Gastroesophageal sphincter (tissue), 4 donors: ENCODE results near the gene NAIF1. TPM values are rescaled to one million over a fixed set of nuclear protein-coding genes. Genes with fewer than 3 reads are reported as not detected.
"Not testable (repeated sequence)": the region's sequence is repeated elsewhere in the genome, so short reads cannot be mapped to it uniquely, and the experiment has no call there.

Source experiments
- ATAC-seq: fragments of 150-250 bp; one replicate; pipeline ENCODE4 v1.9.1; 2016; ENCODE audit warnings: mild to moderate bottlenecking, moderate library complexity
- H3K27ac ChIP-seq, 4 donors: fragments of 200-600 bp; sonication (generic) in 3 of 4; 1 replicate in 3 of 4; 2 replicates in 1 of 4; pipeline ENCODE4 v1.5.1; 2016 to 2019
- H3K27me3 ChIP-seq: fragments of 200-600 bp; sonication (generic); one replicate; pipeline ENCODE4 v1.5.1; 2019
- H3K36me3 ChIP-seq, 2 donors: fragments of 200-600 bp; sonication (generic); one replicate each; pipeline ENCODE4 v1.5.1; 2019; ENCODE audit warnings: control low read depth in 1 of 2
- H3K4me1 ChIP-seq, 3 donors: fragments of 200-600 bp; sonication (generic); 1 replicate in 2 of 3; 2 replicates in 1 of 3; pipeline ENCODE4 v1.5.1; 2016 to 2019; ENCODE audit warnings: control low read depth in 2 of 3
- H3K4me3 ChIP-seq, 2 donors: fragments of 200-600 bp; sonication (generic); one replicate each; pipeline ENCODE4 v1.5.1; 2019; ENCODE audit warnings: mild to moderate bottlenecking in 1 of 2, moderate library complexity in 1 of 2
- H3K9me3 ChIP-seq, 3 donors: fragments of 200-600 bp; sonication (generic); one replicate each; pipeline ENCODE4 v1.5.1; 2017 to 2019; ENCODE audit warnings: control low read depth in 2 of 3
- CTCF ChIP-seq, 4 experiments: fragments of 200-600 bp in 2 of 4; fragments of 450-650 bp in 2 of 4; sonication (generic) in 1 of 4; IDR thresholded peaks; one replicate each; pipeline ENCODE4 v1.5.1; 2017 to 2019; ENCODE audit warnings: antibody characterized with exemption in 4 of 4, mild to moderate bottlenecking in 2 of 4, moderate library complexity in 2 of 4
- EP300 ChIP-seq: sonication (generic); formaldehyde crosslinking; IDR thresholded peaks from one replicate; pipeline ENCODE4 v1.6.1; 2017; ENCODE audit warnings: antibody characterized with exemption, mild to moderate bottlenecking
- POLR2A ChIP-seq, 2 donors: fragments of 450-650 bp; IDR thresholded peaks; one replicate each; pipeline ENCODE4 v1.6.1; 2017; ENCODE audit warnings: antibody characterized with exemption in 2 of 2, mild to moderate bottlenecking in 2 of 2, moderate library complexity in 1 of 2
- POLR2AphosphoS5 ChIP-seq: sonication (generic); formaldehyde crosslinking; IDR thresholded peaks from one replicate; pipeline ENCODE4 v1.6.1; 2017; ENCODE audit warnings: antibody characterized with exemption
- WGBS, 2 donors: methylation state at CpG; one replicate each; pipeline ENCODE4 v1.1.5; 2018; ENCODE audit warnings: low coverage in 1 of 2; 5-methylcytosine and 5-hydroxymethylcytosine counted together
- total RNA-seq, 4 donors: library from RNA; depleted of rRNA; stranded (reverse); fragments of >200 nt; gene quantifications; one replicate each; pipeline ENCODE4 v1.1.0, GENCODE V29; 2016

NAIF1 gene
- total RNA-seq, 4 donors from 2014 or later = 5.3 to 11.4 (median 8.6) TPM

GRCh38 chr9:128114326-128115186, 47.4 kb upstream of the NAIF1 start:
- peaks cover 0 to 35% of the 10 kb centered on the region in 2 donors for H3K36me3 ChIP-seq
- no peaks in the 10 kb centered on the region for H3K9me3 ChIP-seq
- H3K4me1 ChIP-seq = peaks cover 0 to 15% (median 5%) of the 10 kb centered on the region in 3 donors
- no peak for TF ChIP-seq POLR2A (IDR thresholded peaks at IDR 0.05)
- TF ChIP-seq EP300 = no peak
- no peak for TF ChIP-seq POLR2AphosphoS5
- no peak for TF ChIP-seq CTCF (IDR thresholded peaks at IDR 0.05)
- H3K27me3 ChIP-seq = no peaks in the 10 kb centered on the region
- 34 to 80% methylated on average over 3 of the region's 29 CpGs for WGBS, 2 donors
- H3K4me3 ChIP-seq = no peak overlapping the region
- H3K27ac ChIP-seq = peak overlapping the region in 1 of 4 donors; percentile 24
- ATAC-seq = no peak

- Histone ChIP-seq H3K9me3 (no peaks in the 10 kb centered on the region), H3K27ac (no peak overlapping the region), H3K4me3 (no peak overlapping the region), H3K4me1 (peaks cover 0 to 23% (median 5%) of the 10 kb centered on the region in 3 donors), H3K36me3 (peaks cover 0 to 37% of the 10 kb centered on the region in 2 donors), H3K27me3 (no peaks in the 10 kb centered on the region)
- 86 to 89% methylated on average over 3 to 7 of the region's 12 CpGs for WGBS, 2 donors
- ATAC-seq = no peak
- TF ChIP-seq EP300 (no peak), POLR2A (IDR thresholded peaks at IDR 0.05) (no peak), CTCF (IDR thresholded peaks at IDR 0.05) (no peak), POLR2AphosphoS5 (no peak)
Measured at GRCh38 chr9:128113526-128114325, 46.6 kb upstream of the NAIF1 start.

- H3K4me3 ChIP-seq, H3K27ac ChIP-seq, ATAC-seq, H3K27me3 ChIP-seq, H3K9me3 ChIP-seq: not testable (repeated sequence)
- H3K36me3 ChIP-seq = peaks cover 0 to 57% of the 10 kb centered on the region in 2 donors
- peaks cover 0 to 20% (median 0%) of the 10 kb centered on the region in 3 donors for H3K4me1 ChIP-seq
- 51 to 90% methylated on average over 2 to 3 of the region's 12 CpGs for WGBS, 2 donors
Measured at GRCh38 chr9:128111726-128112125, 44.6 kb upstream of the NAIF1 start.

GRCh38 chr9:128109050-128109709, 42.1 kb upstream of the NAIF1 start:
- 58 to 71% methylated on average over 11 of the region's 20 CpGs for WGBS, 2 donors
- Histone ChIP-seq H3K36me3 (peaks cover 0 to 67% of the 10 kb centered on the region in 2 donors), H3K4me1 (peaks cover 0 to 25% (median 0%) of the 10 kb centered on the region in 3 donors), H3K27ac (peak overlapping the region in 3 of 4 donors; percentile 22 to 43 (median 38)), H3K9me3 (no peaks in the 10 kb centered on the region), H3K4me3 (no peak overlapping the region), H3K27me3 (no peaks in the 10 kb centered on the region)
- ATAC-seq = no peak
- TF ChIP-seq POLR2AphosphoS5 = no peak
- no peak for TF ChIP-seq CTCF (IDR thresholded peaks at IDR 0.05)
- no peak for TF ChIP-seq EP300
- TF ChIP-seq POLR2A (IDR thresholded peaks at IDR 0.05) = no peak
